Neural cell (in vitro differentiated cells): ENCODE results near the gene DENND4C.

Source experiments
- CTCF ChIP-seq: fragments of 450-650 bp; IDR thresholded peaks from 2 replicates; pipeline ENCODE4 v1.5.1; 2014; ENCODE audit warnings: antibody characterized with exemption, mild to moderate bottlenecking, moderate library complexity; ENCODE audit not compliant: poor library complexity, severe bottlenecking
- MXI1 ChIP-seq: fragments of 450-650 bp; conservative IDR thresholded peaks from 2 replicates; pipeline ENCODE4 v1.6.1; 2014; ENCODE audit warnings: antibody characterized with exemption, mild to moderate bottlenecking; ENCODE audit not compliant: poor library complexity, severe bottlenecking

GRCh38 chr9:19209188-19209587 is 21.3 kb upstream of the DENND4C start:
- TF ChIP-seq CTCF (no peak), MXI1 (no peak)
